AG09319 (cell line): ENCODE results near the gene MAG.

Source experiments
- DNase-seq: peaks from one replicate; pipeline ENCODE4 v3.0.0-alpha.2; 2010; ENCODE audit warnings: low read depth; ENCODE audit errors: extremely low read depth
- TF ChIP-seq, protein P1 (sequence below): IDR thresholded peaks from 2 replicates; pipeline ENCODE4 v1.5.1; 2011; ENCODE audit warnings: low read depth, mild to moderate bottlenecking, inconsistent platforms, low read length, moderate library complexity

The MAG gene

DNA sequence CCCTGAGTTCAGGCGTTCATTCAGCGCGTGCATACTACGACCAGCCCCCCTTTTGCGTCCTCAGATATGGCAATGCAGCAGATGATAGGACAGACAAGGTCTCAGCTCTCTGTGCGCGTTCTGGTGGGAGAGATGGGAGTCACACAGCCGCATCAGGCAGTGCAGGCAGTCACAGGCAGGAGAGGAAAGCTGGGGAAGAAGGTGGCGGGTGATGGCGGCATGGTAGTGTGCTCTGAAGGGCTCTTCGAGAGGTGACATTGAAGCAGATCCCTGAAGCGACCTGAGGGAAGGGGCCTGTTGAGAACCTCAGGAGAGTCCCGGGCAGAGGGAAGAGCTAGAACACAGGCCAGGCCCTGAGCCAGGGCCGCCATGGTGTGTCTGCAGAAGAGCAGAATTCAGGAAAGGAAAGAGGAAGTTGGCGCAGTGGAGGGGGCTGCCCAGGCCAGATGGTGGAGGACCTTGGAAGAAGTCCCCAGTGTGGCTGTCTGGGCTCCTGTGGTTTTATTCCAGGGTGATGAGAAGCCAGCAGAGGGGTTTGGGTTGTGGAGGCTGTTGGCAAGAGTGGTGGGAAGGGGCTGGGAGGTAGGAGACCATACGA, 19.7 kb upstream of the MAG start:
- TF ChIP-seq, protein P1, sequence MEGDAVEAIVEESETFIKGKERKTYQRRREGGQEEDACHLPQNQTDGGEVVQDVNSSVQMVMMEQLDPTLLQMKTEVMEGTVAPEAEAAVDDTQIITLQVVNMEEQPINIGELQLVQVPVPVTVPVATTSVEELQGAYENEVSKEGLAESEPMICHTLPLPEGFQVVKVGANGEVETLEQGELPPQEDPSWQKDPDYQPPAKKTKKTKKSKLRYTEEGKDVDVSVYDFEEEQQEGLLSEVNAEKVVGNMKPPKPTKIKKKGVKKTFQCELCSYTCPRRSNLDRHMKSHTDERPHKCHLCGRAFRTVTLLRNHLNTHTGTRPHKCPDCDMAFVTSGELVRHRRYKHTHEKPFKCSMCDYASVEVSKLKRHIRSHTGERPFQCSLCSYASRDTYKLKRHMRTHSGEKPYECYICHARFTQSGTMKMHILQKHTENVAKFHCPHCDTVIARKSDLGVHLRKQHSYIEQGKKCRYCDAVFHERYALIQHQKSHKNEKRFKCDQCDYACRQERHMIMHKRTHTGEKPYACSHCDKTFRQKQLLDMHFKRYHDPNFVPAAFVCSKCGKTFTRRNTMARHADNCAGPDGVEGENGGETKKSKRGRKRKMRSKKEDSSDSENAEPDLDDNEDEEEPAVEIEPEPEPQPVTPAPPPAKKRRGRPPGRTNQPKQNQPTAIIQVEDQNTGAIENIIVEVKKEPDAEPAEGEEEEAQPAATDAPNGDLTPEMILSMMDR = no peak
- no peak for DNase-seq

DNA sequence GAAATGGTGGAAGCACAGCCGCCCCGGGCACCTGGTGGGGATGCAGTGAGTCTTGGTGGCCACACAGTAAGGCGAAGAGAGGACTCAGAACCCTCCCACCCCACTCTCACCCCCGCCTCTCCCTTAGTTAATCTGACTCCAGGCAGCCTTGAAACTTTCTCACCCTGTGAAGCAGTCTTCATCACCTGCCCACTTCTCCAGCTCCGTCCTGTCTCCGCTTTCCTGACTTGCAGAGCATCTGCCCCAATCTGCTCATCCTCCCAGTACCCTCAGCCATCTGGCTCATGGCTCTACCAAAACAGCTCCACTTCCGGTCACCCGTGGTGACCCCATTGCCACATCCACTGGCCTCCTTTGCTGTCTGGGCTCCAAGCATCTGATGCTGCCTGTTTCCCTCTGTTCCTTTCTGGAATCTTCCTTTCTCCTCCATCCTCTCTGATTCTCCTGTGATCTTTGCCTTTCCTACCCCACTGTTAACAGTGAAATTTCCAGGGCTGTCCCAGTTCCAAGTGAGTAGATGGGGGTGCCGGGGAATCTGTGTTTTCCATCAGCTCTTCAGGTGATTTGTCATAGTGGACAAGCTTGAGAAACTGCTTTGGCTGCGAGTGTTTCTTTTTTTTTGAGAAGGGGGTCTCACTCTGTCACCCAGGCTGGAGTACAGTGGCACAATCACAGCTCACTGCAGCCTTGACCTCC, 18.9 kb upstream of the MAG start:
- DNase-seq = no peak
- TF ChIP-seq, protein P1 = no peak

DNA sequence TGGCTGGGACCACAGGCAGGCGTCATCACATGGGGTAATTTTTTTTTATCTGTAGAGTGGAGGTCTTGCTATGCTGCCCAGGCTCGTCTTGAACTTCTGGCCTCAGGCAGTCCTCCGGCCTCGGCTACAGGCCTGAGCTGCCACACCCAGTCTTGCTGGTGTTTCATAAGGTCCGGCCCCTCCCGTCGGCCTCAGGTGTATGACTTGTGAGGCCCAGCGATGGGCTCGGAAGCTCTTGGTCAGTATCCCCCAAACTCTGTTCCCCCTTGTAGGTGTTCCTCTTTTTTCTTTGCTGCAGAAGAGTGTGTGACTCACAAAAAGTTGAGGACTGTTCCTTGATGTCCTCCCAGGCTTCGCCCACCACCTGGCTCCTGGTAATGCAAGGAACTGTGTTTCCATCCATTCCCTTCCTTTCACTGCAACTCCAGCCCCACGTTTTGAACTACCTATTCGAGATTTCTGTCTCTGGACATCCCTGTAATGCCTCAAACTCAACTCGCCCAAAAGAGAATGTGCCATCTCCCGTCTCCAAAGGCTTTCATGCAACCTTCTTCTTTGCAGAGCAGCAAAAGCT, 18.2 kb upstream of the MAG start:
- TF ChIP-seq, protein P1 = no peak
- DNase-seq = no peak

DNA sequence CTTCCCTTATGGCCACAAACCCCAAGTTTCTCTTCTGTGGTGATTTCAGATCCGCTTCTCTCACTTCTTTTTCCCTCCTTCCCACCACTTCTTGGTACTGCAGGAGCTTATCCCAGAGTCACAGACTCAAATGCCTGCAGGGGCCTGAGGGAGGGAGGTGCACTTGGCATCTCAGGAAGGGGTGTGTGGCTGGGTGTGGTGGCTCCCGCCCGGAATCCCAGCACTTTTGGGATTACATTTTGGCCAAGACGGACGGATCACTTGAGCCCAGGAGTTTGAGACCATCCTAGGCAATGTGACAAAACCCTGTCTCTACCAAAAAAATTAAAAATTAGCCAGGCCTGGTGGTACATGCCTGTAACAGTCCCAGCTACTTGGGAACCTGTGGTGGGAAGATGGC, 17.6 kb upstream of the MAG start:
- DNase-seq = no peak
- TF ChIP-seq, protein P1 = no peak

DNA sequence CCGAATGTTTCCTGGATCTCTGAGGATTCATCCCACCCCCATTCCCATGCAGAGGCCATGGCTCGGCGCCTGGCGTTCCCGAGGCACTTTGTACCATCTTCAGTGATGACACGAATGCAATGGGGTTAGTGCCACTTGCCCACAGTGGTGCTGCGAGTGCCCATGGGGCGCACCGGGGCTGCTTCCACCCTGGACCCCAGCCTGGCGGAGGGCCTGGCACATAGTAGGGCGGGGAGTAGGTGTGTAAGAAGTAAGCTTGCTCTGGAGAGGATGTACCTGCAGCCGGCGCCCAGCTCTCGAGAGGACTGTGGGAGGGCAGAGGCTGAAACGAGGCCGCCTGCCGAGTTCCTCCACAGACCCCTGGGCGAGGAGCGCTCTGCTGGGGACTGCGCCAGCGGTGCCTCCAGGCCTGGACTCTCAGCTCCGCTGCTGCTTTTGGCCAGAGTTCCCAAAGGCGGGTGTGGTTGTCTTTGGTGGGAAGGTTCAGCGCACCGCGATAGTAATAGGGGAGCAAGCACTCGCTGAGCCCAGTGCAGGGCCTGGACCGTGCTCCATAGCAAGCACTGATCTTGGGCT, 15.2 kb upstream of the MAG start:
- DNase-seq = no peak
- TF ChIP-seq, protein P1 = no peak

DNA sequence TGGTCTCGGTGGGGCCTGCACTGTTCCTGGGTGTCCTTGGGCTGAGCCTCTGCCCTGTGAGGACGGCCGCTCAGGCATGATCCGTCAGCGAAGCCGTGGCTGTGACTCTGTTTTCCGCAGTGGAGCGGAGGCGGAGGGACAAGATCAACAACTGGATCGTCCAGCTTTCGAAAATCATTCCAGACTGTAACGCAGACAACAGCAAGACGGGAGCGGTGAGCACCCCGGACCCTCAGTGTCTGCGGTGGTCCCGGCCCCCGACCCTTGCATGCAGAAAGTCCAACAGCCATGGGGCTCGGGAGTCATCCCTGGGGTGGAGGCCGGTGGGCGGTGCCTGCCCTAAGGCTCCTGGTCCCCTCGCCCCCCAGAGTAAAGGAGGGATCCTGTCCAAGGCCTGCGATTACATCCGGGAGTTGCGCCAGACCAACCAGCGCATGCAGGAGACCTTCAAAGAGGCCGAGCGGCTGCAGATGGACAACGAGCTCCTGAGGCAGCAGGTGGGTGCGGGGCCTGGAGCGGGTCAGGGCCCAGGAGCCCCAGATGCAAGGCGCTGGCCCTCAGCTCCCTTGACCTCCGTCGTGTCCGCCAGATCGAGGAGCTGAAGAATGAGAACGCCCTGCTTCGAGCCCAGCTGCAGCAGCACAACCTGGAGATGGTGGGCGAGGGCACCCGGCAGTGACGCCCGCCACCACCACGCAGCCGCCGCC, 13.2 kb upstream of the MAG start:
- TF ChIP-seq, protein P1 = no peak
- DNase-seq = no peak
